Tibial nerve (tissue), 4 donors: ENCODE measurements around the gene TMEM170A. TPM values are rescaled to one million over a fixed set of nuclear protein-coding genes. Genes with fewer than 3 reads are reported as not detected.

ENCODE experiments used
- DNase-seq, 2 donors: peaks; one replicate each; pipeline ENCODE4 v3.0.0-alpha.2; 2019; ENCODE audit warnings: low spot score in 2 of 2
- H3K27ac ChIP-seq, 4 donors: fragments of 200-600 bp; sonication (generic) in 3 of 4; one replicate each; pipeline ENCODE4 v1.5.1; 2017 to 2019; ENCODE audit warnings: mild to moderate bottlenecking in 1 of 4
- H3K27me3 ChIP-seq, 2 donors: fragments of 200-600 bp; sonication (generic) in 1 of 2; one replicate each; pipeline versions ENCODE4 v1.5.1 to v1.6.0; 2017 to 2019
- H3K36me3 ChIP-seq, 3 donors: fragments of 200-600 bp; sonication (generic); one replicate each; pipeline ENCODE4 v1.5.1; 2018 to 2019
- H3K4me1 ChIP-seq, 4 donors: fragments of 200-600 bp; sonication (generic) in 3 of 4; one replicate each; pipeline ENCODE4 v1.5.1; 2017 to 2019
- H3K4me3 ChIP-seq, 4 donors: fragments of 200-600 bp; sonication (generic) in 3 of 4; one replicate each; pipeline ENCODE4 v1.5.1; 2017 to 2019; ENCODE audit warnings: mild to moderate bottlenecking in 1 of 4, moderate library complexity in 1 of 4
- H3K9me3 ChIP-seq, 4 donors: fragments of 200-600 bp; sonication (generic) in 3 of 4; one replicate each; pipeline ENCODE4 v1.5.1; 2017 to 2019
- CTCF ChIP-seq, 5 experiments: fragments of 200-600 bp in 3 of 5; fragments of 450-650 bp in 2 of 5; sonication (generic) in 3 of 5; IDR thresholded peaks; one replicate each; pipeline ENCODE4 v1.5.1; 2016 to 2019; ENCODE audit warnings: antibody characterized with exemption in 5 of 5, mild to moderate bottlenecking in 3 of 5, moderate library complexity in 2 of 5
- EP300 ChIP-seq, 2 donors: sonication (generic); formaldehyde crosslinking; IDR thresholded peaks; one replicate each; pipeline ENCODE4 v1.6.1; 2017; ENCODE audit warnings: antibody characterized with exemption in 2 of 2, mild to moderate bottlenecking in 1 of 2
- POLR2A ChIP-seq, 2 donors: fragments of 450-650 bp; IDR thresholded peaks; one replicate each; pipeline ENCODE4 v1.6.1; 2017; ENCODE audit warnings: antibody characterized with exemption in 2 of 2, mild to moderate bottlenecking in 2 of 2, moderate library complexity in 2 of 2
- WGBS, 2 donors: methylation state at CpG; one replicate each; pipeline ENCODE4 v1.1.5; 2018; 5-methylcytosine and 5-hydroxymethylcytosine counted together
- total RNA-seq, 4 donors: library from RNA; depleted of rRNA; stranded (reverse); fragments of >200 nt; gene quantifications; one replicate each; pipeline ENCODE4 v1.1.0, GENCODE V29; 2016

The TMEM170A gene
- total RNA-seq, 4 donors from 2014 or later = 14.1 to 36.6 (median 21.8) TPM

GRCh38 chr16:75481475-75481874, 17.0 kb upstream of the TMEM170A start:
- 81 to 85% methylated on average over 7 of the region's 7 CpGs for WGBS, 2 donors
- H3K27me3 ChIP-seq = no peaks in the 10 kb centered on the region
- no peak for TF ChIP-seq CTCF (IDR thresholded peaks at IDR 0.05)
- TF ChIP-seq EP300 (IDR thresholded peaks at IDR 0.05) = no peak
- no peak for TF ChIP-seq POLR2A (IDR thresholded peaks at IDR 0.05)
- H3K27ac ChIP-seq = no peak overlapping the region
- no peaks in the 10 kb centered on the region for H3K9me3 ChIP-seq
- H3K4me1 ChIP-seq = no peaks in the 10 kb centered on the region
- H3K4me3 ChIP-seq = no peak overlapping the region
- DNase-seq = no peak
- H3K36me3 ChIP-seq = no peaks in the 10 kb centered on the region

DNA sequence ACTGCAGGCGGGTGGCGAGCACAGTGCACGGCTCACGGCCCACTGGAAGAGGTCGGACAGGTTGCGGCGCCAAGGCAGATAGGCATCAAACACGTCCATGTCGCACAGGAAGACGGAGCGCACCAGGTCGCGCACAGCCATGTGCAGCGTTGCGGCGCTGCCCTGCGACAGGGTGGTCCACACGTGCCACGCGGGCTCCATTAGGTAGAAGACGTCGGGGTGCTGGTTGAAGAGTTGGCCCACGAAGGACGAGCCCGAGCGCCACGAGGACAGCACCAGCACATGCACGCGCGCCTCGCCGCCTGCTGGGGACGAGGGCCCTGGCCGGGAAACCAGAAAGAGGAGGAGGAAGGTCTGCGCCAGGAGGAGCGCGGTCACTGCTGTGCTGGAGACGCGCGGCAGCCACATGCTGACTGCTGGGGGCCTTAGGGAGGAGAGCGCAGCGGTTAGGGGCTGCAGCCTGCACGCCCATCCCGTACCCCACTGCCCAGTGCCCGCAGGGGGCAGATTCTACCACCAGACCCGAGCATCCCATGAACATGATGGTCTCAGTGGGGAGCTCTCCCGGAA, 15.0 kb upstream of the TMEM170A start:
- no peaks in the 10 kb centered on the region for H3K27me3 ChIP-seq
- WGBS, 2 donors = 94 to 97% methylated on average over 40 to 47 of the region's 47 CpGs
- TF ChIP-seq POLR2A (IDR thresholded peaks at IDR 0.05) = no peak
- TF ChIP-seq EP300 (IDR thresholded peaks at IDR 0.05) = no peak
- no peak for TF ChIP-seq CTCF (IDR thresholded peaks at IDR 0.05)
- no peak for DNase-seq
- no peaks in the 10 kb centered on the region for H3K9me3 ChIP-seq
- H3K4me1 ChIP-seq = no peaks in the 10 kb centered on the region
- H3K4me3 ChIP-seq = no peak overlapping the region
- H3K36me3 ChIP-seq = no peaks in the 10 kb centered on the region
- H3K27ac ChIP-seq = no peak overlapping the region

DNA sequence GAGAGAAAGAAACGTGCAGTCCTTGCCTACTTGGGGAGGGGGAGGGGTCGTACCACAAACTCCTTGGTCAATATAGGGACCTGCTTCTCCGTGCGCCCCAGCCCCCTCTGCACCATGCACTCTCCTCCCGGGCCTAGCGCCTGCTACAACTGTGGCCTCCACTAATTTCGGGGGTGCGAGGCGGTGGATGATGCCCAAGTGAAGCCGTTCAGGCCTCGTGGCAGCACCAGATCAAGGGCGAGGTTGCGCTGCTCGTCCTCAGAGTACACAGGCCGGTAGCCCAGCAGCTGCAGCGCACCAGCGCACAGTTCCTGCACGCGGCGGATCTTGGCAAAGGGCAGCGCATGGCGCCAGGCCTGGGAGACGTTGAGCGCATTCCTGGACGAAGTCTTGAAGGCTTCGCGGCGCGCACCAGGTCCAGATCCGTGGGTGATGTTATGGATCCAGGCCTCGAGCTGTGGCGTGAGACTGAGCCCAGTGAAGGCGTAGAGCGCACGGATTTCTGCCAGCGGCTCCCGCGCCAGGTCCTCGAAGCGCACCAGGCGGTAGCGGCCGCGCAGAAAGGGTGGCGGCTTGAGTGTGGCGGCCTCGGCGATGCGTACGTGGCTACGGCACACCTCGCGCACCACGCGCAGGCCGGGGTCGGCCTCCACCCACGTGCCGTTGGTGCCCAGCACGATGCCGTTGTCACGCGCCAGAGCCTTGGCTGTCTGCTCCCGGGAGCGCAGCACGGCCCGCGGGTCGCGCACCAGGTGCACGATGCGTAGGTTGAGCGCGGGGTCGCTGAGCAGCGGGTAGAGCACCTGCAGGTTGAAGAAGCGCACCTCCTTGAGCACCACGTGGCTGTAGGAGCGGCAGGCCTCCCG, 14.2 kb upstream of the TMEM170A start:
- Histone ChIP-seq H3K4me3 (no peak overlapping the region), H3K27ac (no peak overlapping the region), H3K27me3 (no peaks in the 10 kb centered on the region), H3K9me3 (no peaks in the 10 kb centered on the region), H3K36me3 (no peaks in the 10 kb centered on the region), H3K4me1 (no peaks in the 10 kb centered on the region)
- TF ChIP-seq CTCF (IDR thresholded peaks at IDR 0.05) = no peak
- no peak for TF ChIP-seq EP300 (IDR thresholded peaks at IDR 0.05)
- TF ChIP-seq POLR2A (IDR thresholded peaks at IDR 0.05) = no peak
- DNase-seq = no peak
- 96% methylated on average over 80 of the region's 80 CpGs for WGBS, 2 donors

DNA sequence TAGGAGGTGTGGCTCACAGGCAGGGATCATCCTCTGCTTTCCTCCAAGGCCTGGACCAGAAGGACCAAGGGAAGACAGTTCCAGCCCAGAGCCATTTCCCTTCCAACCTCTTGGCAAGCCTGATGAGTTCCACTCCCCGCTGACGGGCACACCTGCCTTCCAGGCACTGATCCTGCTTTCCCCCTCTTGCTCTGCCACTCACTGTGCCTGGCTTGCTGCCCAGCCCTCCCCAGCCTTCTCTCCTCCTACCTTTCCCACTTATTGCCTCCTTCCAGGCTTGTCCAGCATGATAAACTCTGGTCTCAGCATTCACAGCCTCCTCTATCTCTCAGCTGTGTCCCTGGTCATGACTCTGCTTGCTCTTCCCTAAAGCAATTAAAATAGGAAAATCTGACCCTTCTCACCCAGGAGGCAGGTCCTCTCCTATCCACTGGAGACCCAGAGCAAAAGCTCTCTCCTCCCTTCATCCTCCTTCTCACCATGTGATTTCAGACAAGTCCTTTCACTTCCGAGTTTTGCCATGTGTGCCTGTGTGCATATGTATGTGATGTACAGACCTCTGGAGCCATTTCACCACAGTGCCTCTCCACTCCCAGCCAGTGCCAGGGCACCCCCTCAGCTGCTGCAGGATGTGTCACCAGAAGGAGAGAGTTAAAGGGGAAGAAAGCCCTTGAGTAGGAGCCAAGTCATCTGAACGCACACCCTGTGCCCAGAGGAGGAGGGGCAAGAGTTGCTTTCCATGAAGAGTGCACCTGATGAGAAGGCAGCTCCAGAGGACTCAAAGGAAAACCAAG, 13.4 kb upstream of the TMEM170A start:
- DNase-seq = no peak
- no peaks in the 10 kb centered on the region for H3K36me3 ChIP-seq
- 66 to 72% methylated on average over 4 of the region's 4 CpGs for WGBS, 2 donors

More for the DNA sequence above, 13.4 kb upstream of the TMEM170A start:
- H3K27me3 ChIP-seq = no peaks in the 10 kb centered on the region
- no peak overlapping the region for H3K27ac ChIP-seq
- no peaks in the 10 kb centered on the region for H3K9me3 ChIP-seq
- no peak overlapping the region for H3K4me3 ChIP-seq
- TF ChIP-seq EP300 (IDR thresholded peaks at IDR 0.05) = no peak
- TF ChIP-seq CTCF (IDR thresholded peaks at IDR 0.05) = no peak
- TF ChIP-seq POLR2A (IDR thresholded peaks at IDR 0.05) = no peak
- H3K4me1 ChIP-seq = no peaks in the 10 kb centered on the region
